Activated CD8-positive, alpha-beta T cell treated with anti-CD3 and anti-CD28 coated beads for 36 hours (primary cell): ENCODE data around the gene DLG1. TPM values are rescaled to one million over a fixed set of nuclear protein-coding genes. Genes with fewer than 3 reads are reported as not detected.

Experiments used
- ATAC-seq: fragments of 200-7000 bp; cut with Tn5 transposase; one replicate; pipeline ENCODE4 v1.10.0; 2021; ENCODE audit warnings: mild to moderate bottlenecking, moderate library complexity
- CTCF ChIA-PET: fragments of 350-600 bp; sonication (Branson Sonifier 250); formaldehyde crosslinking; loops from one replicate; lab custom pipeline; 2021; ENCODE audit warnings: antibody characterized with exemption; lab: Charles Lee
- POLR2A ChIA-PET: fragments of 350-600 bp; sonication (Branson Sonifier 250); formaldehyde crosslinking; loops from one replicate; lab custom pipeline; 2021; ENCODE audit warnings: antibody characterized with exemption; lab: Charles Lee
- DNase-seq: peaks from one replicate; pipeline ENCODE4 v3.0.0-alpha.2; 2020
- H3K27ac Mint-ChIP-seq: one replicate; pipeline ENCODE4 v1.8.0; 2021; ENCODE audit warnings: mild to moderate bottlenecking, mixed read lengths
- H3K27me3 Mint-ChIP-seq: one replicate; pipeline ENCODE4 v1.8.0; 2021; ENCODE audit warnings: mixed read lengths
- H3K36me3 Mint-ChIP-seq: one replicate; pipeline ENCODE4 v1.8.0; 2021; ENCODE audit warnings: low read depth, mixed read lengths
- H3K4me1 Mint-ChIP-seq: one replicate; pipeline ENCODE4 v1.8.0; 2021; ENCODE audit warnings: low read depth, mixed read lengths
- H3K4me3 Mint-ChIP-seq: one replicate; pipeline ENCODE4 v1.8.0; 2021; ENCODE audit warnings: mild to moderate bottlenecking, moderate library complexity, mixed read lengths
- H3K9me3 Mint-ChIP-seq: one replicate; pipeline ENCODE4 v1.8.0; 2021; ENCODE audit warnings: mixed read lengths
- CTCF ChIP-seq: fragments of 200-600 bp; IDR thresholded peaks from one replicate; pipeline ENCODE4 v1.8.0; 2022; ENCODE audit warnings: antibody characterized with exemption, mild to moderate bottlenecking
- intact Hi-C: fragments of 100-400 bp; cut with micrococcal nuclease; formaldehyde crosslinking; loops from one replicate; pipeline ENCODE4 v1.10.0; 2022
- total RNA-seq, 2 experiments: library from RNA; stranded (reverse); gene quantifications; one replicate each; pipeline ENCODE4 v1.2.3, GENCODE V29; 2021

Gene DLG1
- total RNA-seq, 2 experiments from 2014 or later = 57.6 to 62.2 TPM

GRCh38 chr3:197026481-197026866, 271.9 kb downstream of the DLG1 start:
- ATAC-seq = no peak

GRCh38 chr3:197025736-197026480, 272.5 kb downstream of the DLG1 start:
- no peak for DNase-seq
- no peak for ATAC-seq
- peaks cover 14% of the 10 kb centered on the region for H3K27me3 Mint-ChIP-seq
- no peak for TF ChIP-seq CTCF
- ChIA-PET CTCF (interaction anchor here (0.9 to 1.2 kb wide), 2 partner anchors 179 to 188 kb away, joined by 3 to 4 read pairs; no protein-coding TSS in a partner anchor), POLR2A (interaction anchor here (0.6 kb wide), 1 partner anchor 20 kb away, joined by 3 read pairs; no protein-coding TSS in a partner anchor)
- H3K36me3 Mint-ChIP-seq = no peaks in the 10 kb centered on the region
- no peak overlapping the region for H3K4me3 Mint-ChIP-seq
- intact Hi-C loops = no loop called here
- peaks cover 20% of the 10 kb centered on the region for H3K4me1 Mint-ChIP-seq
- H3K27ac Mint-ChIP-seq = no peak overlapping the region
- H3K9me3 Mint-ChIP-seq = no peaks in the 10 kb centered on the region

More at GRCh38 chr3:197026481-197026866, 271.9 kb downstream of the DLG1 start:
- TF ChIP-seq CTCF = no peak
- ChIA-PET CTCF (interaction anchor here (0.9 to 1.2 kb wide), 2 partner anchors 179 to 189 kb away, joined by 3 to 4 read pairs; no protein-coding TSS in a partner anchor), POLR2A (interaction anchor here (0.6 kb wide), 1 partner anchor 21 kb away, joined by 3 read pairs; no protein-coding TSS in a partner anchor)
- Mint-ChIP-seq H3K36me3 (no peaks in the 10 kb centered on the region), H3K27me3 (peaks cover 16% of the 10 kb centered on the region), H3K4me1 (peaks cover 20% of the 10 kb centered on the region), H3K27ac (no peak overlapping the region), H3K9me3 (no peaks in the 10 kb centered on the region), H3K4me3 (no peak overlapping the region)
- DNase-seq = no peak
- intact Hi-C loops = no loop called here

- ChIA-PET CTCF (no interaction called here), POLR2A (interaction anchor here (0.9 kb wide), 1 partner anchor 21 kb away, joined by 3 read pairs; no protein-coding TSS in a partner anchor)
- DNase-seq = no peak
- Mint-ChIP-seq H3K4me3 (no peak overlapping the region), H3K36me3 (no peaks in the 10 kb centered on the region), H3K27me3 (peaks cover 10% of the 10 kb centered on the region), H3K4me1 (peaks cover 20% of the 10 kb centered on the region), H3K9me3 (no peaks in the 10 kb centered on the region), H3K27ac (no peak overlapping the region)
- no peak for ATAC-seq
- no peak for TF ChIP-seq CTCF
- intact Hi-C loops = no loop called here
Observed at GRCh38 chr3:197024881-197025735, 273.3 kb downstream of the DLG1 start.

GRCh38 chr3:197023998-197024651, 274.3 kb downstream of the DLG1 start:
- Mint-ChIP-seq H3K4me3 (no peak overlapping the region), H3K36me3 (no peaks in the 10 kb centered on the region), H3K4me1 (peaks cover 18% of the 10 kb centered on the region), H3K9me3 (no peaks in the 10 kb centered on the region), H3K27ac (no peak overlapping the region), H3K27me3 (peaks cover 10% of the 10 kb centered on the region)
- CTCF ChIA-PET = interaction anchor here (1.0 kb wide), 1 partner anchor 43 kb away, joined by 3 read pairs; no protein-coding TSS in a partner anchor
- DNase-seq (no peak), ATAC-seq (no peak)
- no peak for TF ChIP-seq CTCF
- POLR2A ChIA-PET = interaction anchor here (0.9 kb wide), 1 partner anchor 20 kb away, joined by 3 read pairs; no protein-coding TSS in a partner anchor
- intact Hi-C loops = no loop called here
